ENCODE measurements around the gene PMCH.
"Not testable (repeated sequence)": the region's sequence is repeated elsewhere in the genome, so short reads cannot be mapped to it uniquely, and the experiment has no call there.

The PMCH gene, protein sequence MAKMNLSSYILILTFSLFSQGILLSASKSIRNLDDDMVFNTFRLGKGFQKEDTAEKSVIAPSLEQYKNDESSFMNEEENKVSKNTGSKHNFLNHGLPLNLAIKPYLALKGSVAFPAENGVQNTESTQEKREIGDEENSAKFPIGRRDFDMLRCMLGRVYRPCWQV

DNA sequence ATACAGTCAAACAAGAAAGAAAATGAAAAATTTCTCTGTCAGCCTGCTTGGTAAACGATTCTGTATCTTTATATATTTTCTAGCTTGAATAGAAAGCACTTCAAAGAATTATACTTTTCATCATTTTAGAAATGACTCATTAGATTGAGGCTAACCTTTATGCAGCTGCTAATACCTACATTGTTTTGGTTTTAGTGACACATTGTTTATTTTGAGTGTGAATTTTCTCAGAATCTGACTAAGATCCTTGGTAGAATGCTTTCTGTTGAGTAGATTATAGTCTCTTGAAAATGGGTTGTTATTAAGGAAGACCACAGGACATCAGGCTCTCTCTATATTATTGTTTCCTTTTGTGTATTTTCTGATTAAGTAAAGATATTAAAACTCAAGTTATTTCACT lies at the start of gene PMCH:
Gene PMCH (minus strand): TSS at position 45 of the 400 bp plus-strand sequence. CDS start 63 bp downstream, outside the sequence.
- H3K27ac ChIP-seq = no peak within 1 kb of the TSS
- no peak for TF ChIP-seq ZFX (IDR thresholded peaks at IDR 0.05; ENCODE audit: borderline replicate concordance)
- TF ChIP-seq, protein P1, sequence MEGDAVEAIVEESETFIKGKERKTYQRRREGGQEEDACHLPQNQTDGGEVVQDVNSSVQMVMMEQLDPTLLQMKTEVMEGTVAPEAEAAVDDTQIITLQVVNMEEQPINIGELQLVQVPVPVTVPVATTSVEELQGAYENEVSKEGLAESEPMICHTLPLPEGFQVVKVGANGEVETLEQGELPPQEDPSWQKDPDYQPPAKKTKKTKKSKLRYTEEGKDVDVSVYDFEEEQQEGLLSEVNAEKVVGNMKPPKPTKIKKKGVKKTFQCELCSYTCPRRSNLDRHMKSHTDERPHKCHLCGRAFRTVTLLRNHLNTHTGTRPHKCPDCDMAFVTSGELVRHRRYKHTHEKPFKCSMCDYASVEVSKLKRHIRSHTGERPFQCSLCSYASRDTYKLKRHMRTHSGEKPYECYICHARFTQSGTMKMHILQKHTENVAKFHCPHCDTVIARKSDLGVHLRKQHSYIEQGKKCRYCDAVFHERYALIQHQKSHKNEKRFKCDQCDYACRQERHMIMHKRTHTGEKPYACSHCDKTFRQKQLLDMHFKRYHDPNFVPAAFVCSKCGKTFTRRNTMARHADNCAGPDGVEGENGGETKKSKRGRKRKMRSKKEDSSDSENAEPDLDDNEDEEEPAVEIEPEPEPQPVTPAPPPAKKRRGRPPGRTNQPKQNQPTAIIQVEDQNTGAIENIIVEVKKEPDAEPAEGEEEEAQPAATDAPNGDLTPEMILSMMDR (IDR thresholded peaks at IDR 0.05) = no peak

DNA sequence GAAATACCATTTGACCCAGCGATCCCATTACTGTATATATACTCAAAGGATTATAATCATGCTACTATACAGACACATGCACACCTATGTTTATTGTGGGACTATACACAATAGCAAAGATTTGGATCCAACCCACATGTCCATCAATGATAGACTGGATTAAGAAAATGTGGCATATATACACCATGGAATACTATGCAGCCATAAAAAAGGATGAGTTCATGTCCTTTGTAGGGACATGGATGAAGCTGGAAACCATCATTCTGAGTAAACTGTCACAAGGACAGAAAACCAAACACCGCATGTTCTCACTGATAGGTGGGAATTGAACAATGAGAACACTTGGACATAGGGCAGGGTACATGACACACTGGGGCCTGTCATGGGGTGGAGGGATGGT lies 43.2 kb upstream of the PMCH start:
- not testable (repeated sequence) for H3K27ac ChIP-seq

DNA sequence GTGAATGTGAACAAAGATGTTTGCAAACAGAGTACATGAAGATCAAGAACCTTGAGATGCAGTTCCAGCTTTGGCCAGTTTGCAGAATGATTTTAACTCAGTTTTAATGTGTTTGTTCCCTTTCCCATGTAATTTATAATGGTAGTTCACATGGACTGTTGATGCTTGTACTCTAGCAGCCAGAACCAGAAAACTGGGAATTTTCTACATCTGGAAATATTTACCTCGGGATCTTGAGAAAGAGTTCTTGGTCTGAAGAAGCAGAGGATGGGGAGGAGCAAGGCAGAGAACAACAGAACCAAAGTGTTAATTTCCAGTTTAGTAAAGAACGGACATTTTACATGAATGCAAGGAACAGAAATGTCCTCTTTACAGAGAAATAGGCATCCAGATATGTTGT lies 37.0 kb upstream of the PMCH start:
- TF ChIP-seq, protein P1 (IDR thresholded peaks at IDR 0.05) = no peak
- no peak for TF ChIP-seq ZFX (IDR thresholded peaks at IDR 0.05; ENCODE audit: borderline replicate concordance)
- no peak overlapping the region for H3K27ac ChIP-seq

DNA sequence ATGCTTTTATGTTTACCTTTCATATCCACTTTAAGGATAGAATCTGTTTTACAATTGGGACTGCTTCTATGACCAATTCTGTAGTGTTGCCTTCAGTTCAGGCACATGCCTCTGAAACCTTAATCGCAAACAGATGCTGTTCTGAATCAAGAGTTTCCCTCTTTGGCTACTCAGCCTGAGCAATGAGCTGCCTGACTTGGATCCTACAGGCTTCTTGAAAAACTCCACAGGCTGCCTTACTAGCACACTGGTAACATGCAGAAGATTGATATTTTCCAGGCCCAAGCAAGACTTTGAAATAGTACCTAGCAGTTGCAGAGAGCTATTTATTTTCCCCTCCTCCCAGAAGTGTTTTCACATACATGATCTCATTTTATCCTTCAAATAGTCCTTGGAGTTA lies 34.8 kb upstream of the PMCH start:
- no peak for TF ChIP-seq ZFX (IDR thresholded peaks at IDR 0.05; ENCODE audit: borderline replicate concordance)
- TF ChIP-seq, protein P1 (IDR thresholded peaks at IDR 0.05) = no peak
- H3K27ac ChIP-seq = no peak overlapping the region

DNA sequence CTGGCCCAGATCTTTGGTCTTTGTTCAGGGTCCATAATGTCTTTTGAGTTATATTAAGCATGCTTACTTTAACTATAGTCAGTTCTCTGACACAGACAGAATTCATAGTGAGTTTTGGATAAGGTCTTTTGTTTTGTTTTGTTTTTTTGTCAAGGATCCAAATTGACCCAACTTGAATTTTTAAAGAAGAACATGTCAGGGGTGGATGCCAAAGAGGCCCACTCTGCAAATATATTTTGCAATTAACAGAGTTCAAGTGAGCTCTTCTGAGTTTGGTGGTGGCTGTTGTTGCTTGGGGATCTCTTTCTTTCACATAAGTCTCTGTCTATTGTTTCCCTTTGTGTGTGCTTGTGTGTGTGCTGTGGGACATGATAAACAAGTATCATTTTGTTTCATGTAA lies 34.4 kb upstream of the PMCH start:
- TF ChIP-seq, protein P1 (IDR thresholded peaks at IDR 0.05) = no peak
- no peak for TF ChIP-seq ZFX (IDR thresholded peaks at IDR 0.05; ENCODE audit: borderline replicate concordance)

DNA sequence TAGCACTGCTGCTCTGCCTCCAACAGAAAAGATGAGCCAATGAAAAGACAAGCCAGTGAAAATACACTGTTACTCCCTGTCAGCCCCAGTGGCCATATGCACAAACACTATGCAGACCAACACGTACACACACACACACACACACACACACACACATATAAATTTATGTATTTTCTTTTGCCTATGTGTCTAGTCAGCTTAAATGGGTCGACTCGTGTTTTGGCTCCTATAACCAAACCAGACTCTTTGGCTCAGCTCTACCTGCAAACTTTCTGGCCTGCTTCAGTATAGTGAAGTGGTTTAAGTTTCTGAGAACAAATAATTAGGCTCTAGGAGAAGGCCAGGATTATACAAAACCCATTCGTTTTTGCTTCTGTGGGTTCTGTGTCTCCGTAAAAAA lies 30.3 kb upstream of the PMCH start:
- TF ChIP-seq ZFX (IDR thresholded peaks at IDR 0.05; ENCODE audit: borderline replicate concordance) = no peak
- TF ChIP-seq, protein P1 (IDR thresholded peaks at IDR 0.05) = no peak
- no peak overlapping the region for H3K27ac ChIP-seq

More for the DNA sequence above, 34.4 kb upstream of the PMCH start:
- H3K27ac ChIP-seq = no peak overlapping the region

DNA sequence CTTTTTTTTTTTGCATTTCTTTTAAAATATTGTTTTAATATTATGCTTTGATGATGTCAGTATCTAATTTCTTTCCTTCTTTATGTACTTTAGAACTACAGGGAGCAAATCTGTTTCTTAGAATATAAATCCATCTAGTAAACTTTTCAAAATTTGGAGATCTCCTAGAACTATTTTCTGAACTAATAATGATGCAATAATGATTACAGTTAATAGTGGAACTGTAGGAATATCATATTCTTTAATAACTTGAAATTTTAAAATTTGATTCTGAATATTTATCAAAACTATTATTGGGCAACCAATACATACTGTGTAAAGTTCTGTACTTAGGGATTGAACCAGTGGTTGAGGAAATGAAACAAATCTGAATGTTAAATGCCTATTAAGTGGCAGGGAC lies 23.1 kb upstream of the PMCH start:
- no peak overlapping the region for H3K27ac ChIP-seq
- no peak for TF ChIP-seq ZFX (IDR thresholded peaks at IDR 0.05; ENCODE audit: borderline replicate concordance)
- TF ChIP-seq, protein P1 (IDR thresholded peaks at IDR 0.05) = no peak
